DMS53 (cell line): ENCODE measurements around the gene DDT.
"Not testable (repeated sequence)": the region's sequence is repeated elsewhere in the genome, so short reads cannot be mapped to it uniquely, and the experiment has no call there.

Experiments used
- DNase-seq: peaks from one replicate; lab custom pipeline; 2025; lab: John Stamatoyannopoulos, UW

The DDT gene

DNA sequence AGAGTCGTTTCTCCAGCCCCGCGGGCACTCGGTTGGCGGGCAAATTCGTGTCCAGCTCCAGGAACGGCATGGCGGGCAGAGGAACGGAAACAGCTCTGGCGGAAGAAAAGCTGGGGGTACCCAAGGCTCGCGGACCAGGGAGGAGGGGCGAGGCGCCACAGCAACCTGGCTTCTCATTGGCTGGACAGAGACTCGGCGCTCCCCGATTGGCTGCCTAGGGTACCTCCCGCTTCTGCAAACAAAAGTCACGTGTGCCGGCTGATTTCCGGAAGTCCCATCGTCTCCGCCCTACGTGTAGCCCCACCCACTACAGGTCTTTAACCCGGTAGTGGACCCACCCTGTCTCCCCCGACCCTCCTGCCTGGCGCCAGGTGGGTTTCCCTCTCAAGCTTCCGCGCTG, at the start of gene DDT:
DDT (minus strand) TSS at position 97 of the 400 bp plus-strand sequence; CDS start at position 70, 27 bp downstream.
- not testable (repeated sequence) for DNase-seq

DNA sequence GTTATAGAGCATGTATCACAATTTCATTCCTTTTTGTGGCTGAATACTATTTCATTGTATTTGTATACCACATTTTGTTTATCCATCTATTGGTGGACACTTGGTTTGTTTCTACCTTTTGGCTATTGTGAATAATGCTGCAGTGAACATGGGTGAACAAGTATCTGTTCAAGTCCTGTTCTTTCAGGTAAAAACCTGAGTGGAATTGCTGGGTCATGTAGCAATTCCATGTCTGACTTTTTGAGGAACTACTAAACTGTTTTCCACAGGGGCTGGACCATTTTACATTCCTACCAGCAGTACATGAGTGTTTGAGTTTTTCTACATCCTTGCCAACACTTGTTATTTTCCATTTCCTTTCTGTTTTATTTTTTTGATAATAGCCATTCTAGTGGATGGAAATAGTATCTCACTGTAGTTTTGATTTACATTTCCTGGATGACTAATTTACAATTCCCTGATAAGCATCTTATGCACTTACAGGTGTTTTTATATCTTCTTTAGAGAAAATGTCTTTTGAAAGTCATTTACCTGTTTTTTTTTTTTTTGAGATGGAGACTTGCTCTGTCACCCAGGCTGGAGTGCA, 49.1 kb upstream of the DDT start:
- DNase-seq: no peak

- DNase-seq: no peak
Observed at GRCh38 chr22:24021304-24021703, 47.1 kb upstream of the DDT start.

- DNase-seq: no peak
Observed at GRCh38 chr22:24016156-24016555, 41.9 kb upstream of the DDT start.

- DNase-seq: peak; percentile 57
Observed at GRCh38 chr22:24011735-24012068, 37.5 kb upstream of the DDT start.

GRCh38 chr22:24010018-24010391, 35.8 kb upstream of the DDT start:
- DNase-seq: no peak

GRCh38 chr22:24009227-24010017, 35.2 kb upstream of the DDT start:
- no peak for DNase-seq

DNA sequence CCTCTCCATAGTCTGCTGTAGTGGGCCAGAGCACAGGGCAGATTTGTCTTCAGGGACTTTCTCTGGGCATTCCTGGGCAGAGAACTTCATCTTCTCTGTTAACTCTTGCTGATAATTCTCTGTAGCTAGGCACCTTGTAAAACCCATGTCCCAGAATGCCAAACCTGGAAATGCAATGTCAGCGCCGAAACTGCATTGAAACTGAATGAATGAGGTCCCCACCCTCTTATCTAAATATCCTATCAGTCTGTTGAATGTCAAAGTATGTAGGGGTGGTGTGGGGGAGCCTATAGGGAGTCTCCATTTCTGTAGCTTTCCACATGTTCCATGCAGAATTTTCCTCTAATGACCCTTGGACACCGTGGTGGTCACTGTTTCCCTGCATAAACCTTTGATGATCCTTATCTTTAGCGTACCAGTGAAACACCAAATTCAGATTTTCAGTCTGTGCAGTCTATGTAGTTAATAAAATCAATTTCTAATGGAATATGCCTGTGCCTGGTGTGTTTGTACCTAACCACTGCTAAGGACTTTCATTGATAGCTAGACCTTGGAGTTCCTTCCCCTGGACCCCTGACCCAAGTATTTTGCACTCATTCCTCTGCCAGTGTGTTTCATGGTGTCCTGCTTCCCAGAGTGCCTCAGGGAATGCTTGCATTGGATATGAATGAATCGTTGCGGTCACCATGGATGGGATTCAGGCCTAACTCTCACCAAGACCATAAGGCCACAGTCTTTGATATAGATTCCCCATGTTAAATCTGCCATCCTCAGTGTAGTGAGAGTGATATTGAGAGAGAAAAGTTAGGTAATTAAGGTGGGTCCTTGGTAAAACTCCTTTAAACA, 34.4 kb upstream of the DDT start:
- no peak for DNase-seq

- DNase-seq: no peak
Observed at GRCh38 chr22:24008022-24008283, 33.7 kb upstream of the DDT start.

GRCh38 chr22:24007253-24008021, 33.2 kb upstream of the DDT start:
- DNase-seq: no peak

- no peak for DNase-seq
Observed at GRCh38 chr22:24006914-24007214, 32.6 kb upstream of the DDT start.

DNA sequence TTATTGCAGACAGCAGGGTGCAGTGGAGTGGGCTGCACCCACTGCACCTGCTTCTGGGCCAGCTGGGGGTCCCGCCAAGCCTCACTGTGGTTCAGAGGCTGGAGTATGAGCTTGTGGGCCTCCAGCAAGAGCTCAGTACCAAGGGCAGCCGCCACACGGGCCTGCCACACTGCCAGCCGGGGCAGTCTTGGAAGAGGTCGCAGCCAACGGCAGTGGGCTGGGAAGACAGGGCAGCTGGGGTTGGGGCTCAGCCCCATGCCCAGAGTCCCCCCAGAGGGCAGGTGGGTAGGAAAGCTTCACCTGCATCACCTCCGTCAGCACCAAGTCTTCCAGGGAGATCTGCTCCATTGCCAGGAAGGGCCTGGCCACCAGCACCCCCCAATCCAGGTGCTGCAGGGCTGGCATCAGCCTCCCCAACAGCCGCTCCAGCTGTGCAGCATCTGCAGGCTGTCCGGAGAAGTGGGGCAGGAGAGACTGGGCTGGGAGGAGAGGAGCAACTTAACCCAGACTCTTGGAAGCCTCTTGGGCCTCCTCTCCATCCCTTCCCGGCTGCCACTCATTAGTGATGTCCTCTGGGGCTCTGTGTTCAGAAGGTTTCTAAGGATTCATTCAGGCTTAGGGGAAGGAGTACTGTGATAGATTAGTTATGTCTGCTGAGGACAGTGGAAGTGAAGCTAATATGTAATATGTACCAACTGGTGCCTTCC, 32.1 kb upstream of the DDT start:
- no peak for DNase-seq

GRCh38 chr22:24005201-24005600, 31.0 kb upstream of the DDT start, which contains the start of gene GSTT4:
TSS of gene GSTT4 (minus strand) at chr22:24005453. CDS start at chr22:24005356, 97 bp downstream.
- no peak for DNase-seq

- no peak for DNase-seq
Observed at GRCh38 chr22:24003887-24004286, 29.6 kb upstream of the DDT start.

DNA sequence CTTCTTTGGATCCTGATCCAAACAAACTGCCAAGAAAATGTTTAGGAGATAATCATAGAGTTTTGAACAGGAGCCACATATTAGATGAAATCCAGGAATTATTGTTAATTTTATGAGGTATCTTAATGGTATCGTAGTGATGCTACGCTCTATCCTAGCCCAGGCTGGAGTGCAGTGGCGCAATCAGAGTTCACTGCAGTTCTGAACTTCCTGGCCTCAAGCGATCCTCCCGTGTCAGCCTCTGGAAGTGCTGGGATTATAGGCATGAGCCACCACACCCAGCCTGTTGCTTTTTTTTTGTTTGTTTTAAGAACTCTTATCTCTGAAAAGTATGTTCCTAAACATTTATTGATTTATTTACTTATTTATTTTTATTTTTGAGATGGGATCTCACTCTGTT, 28.6 kb upstream of the DDT start:
- DNase-seq: no peak

DNA sequence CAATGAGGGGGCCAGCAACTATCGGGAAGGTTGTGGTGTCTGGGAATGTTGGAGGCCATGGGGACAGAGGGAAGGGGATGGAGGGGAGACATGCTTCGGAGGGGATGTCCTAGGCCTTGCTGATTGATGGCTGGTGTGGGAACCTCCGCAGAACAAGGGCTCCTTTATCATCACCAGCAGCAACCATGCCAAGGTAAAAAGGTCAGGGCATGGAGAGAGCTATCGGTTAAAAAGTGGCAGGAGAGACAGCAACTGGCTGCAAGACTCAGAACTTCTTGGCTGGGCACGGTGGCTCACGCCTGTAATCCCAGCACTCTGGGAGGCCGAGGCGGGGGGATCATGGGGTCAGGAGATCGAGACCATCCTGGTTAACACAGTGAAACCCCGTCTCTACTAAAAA, 28.0 kb upstream of the DDT start:
- DNase-seq: no peak

GRCh38 chr22:24001314-24001713, 27.1 kb upstream of the DDT start:
- DNase-seq: no peak

DNA sequence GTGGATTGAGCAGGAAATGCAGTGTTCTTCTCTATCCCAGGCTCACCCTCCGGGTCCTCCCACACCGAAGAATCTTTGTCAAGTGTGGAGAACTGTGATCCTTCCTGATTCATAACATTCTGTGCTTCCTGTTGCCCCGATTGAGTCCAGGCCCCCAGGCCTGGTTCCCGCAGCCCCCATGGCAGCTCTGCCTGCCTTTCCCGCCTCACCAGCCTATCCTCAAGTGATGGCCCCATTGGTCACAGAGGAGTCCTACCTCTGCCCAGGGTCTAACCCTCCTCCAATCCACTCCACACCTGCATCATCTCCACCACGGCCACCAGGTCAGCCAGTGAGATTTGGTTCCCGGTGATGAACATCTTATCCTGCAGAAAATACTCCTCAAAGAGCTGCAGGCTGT, 25.5 kb upstream of the DDT start:
- not testable (repeated sequence) for DNase-seq

DNA sequence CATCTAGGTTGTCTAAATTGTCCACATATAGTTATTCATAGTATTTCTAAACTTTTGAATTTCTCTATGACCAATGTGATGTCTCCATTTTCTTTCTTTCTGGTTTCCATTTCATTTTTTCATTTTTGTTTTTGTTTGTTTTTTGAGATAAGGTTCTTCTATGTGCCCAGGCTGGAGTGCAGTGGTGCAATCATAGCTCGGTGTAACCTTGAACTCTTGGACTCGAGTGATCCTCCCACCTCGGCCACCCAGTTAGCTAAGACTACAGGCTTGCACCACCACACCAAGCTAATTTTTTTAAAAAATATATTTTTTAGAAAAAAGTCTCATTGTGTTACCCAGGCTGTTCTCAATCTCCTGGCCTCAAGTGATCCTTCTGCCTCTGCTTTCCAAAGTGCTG, 22.9 kb upstream of the DDT start:
- no peak for DNase-seq

- DNase-seq: not testable (repeated sequence)
Observed at GRCh38 chr22:23993581-23994177, 19.4 kb upstream of the DDT start.

- not testable (repeated sequence) for DNase-seq
Observed at GRCh38 chr22:23993080-23993479, 18.8 kb upstream of the DDT start.
